Mesenchymal stem cell (in vitro differentiated cells and primary cell): ENCODE measurements around the gene MAML1.

Experiments used
- DNase-seq: peaks from one replicate; pipeline ENCODE4 v3.0.0-alpha.2; 2013
- H2AFZ ChIP-seq: one replicate; pipeline ENCODE4 v1.6.1; 2013; ENCODE audit warnings: low read depth, mild to moderate bottlenecking, control low read depth, inconsistent platforms, low read length, moderate library complexity
- H2AK5ac ChIP-seq: 2 replicates; pipeline ENCODE4 v1.6.1; 2013; ENCODE audit warnings: low read length, moderate library complexity, mild to moderate bottlenecking, inconsistent platforms; ENCODE audit not compliant: severe bottlenecking
- H2BK120ac ChIP-seq: one replicate; pipeline ENCODE4 v1.6.1; 2013; ENCODE audit warnings: low read depth, mild to moderate bottlenecking, inconsistent platforms, low read length, moderate library complexity
- H2BK12ac ChIP-seq, 2 experiments: one replicate each; pipeline ENCODE4 v1.6.1; 2013; ENCODE audit warnings: inconsistent platforms in 2 of 2, low read length in 2 of 2, mild to moderate bottlenecking in 2 of 2, moderate library complexity in 2 of 2, control low read depth in 1 of 2
- H2BK15ac ChIP-seq: one replicate; pipeline ENCODE4 v1.6.1; 2013; ENCODE audit warnings: mild to moderate bottlenecking, low read depth, inconsistent platforms; ENCODE audit not compliant: poor library complexity, severe bottlenecking
- H2BK5ac ChIP-seq: 2 replicates; pipeline ENCODE4 v1.6.1; 2013; ENCODE audit warnings: low read depth, mild to moderate bottlenecking, low read length, control low read depth, inconsistent platforms; ENCODE audit not compliant: poor library complexity, severe bottlenecking
- H3K14ac ChIP-seq, 2 experiments: one replicate each; pipeline ENCODE4 v1.6.1; 2013; ENCODE audit warnings: inconsistent platforms in 2 of 2, low read length in 2 of 2, control low read depth in 1 of 2, mild to moderate bottlenecking in 1 of 2, moderate library complexity in 1 of 2
- H3K18ac ChIP-seq, 2 experiments: one replicate each; pipeline ENCODE4 v1.6.1; 2013; ENCODE audit warnings: inconsistent platforms in 2 of 2, low read length in 2 of 2, control low read depth in 1 of 2, low read depth in 1 of 2, mild to moderate bottlenecking in 1 of 2
- H3K23ac ChIP-seq, 2 experiments: one replicate each; pipeline ENCODE4 v1.6.1; 2013; ENCODE audit warnings: inconsistent platforms in 2 of 2, low read length in 2 of 2, mild to moderate bottlenecking in 2 of 2, moderate library complexity in 2 of 2, control low read depth in 1 of 2
- H3K27ac ChIP-seq: 2 replicates; pipeline ENCODE4 v1.5.1; 2013; ENCODE audit warnings: mild to moderate bottlenecking, moderate library complexity, low read length, control low read depth, inconsistent platforms; ENCODE audit not compliant: poor library complexity, severe bottlenecking
- H3K27me3 ChIP-seq, 2 experiments: 2 replicates each; pipeline versions ENCODE4 v1.6.1 to v1.7.0; 2013; ENCODE audit warnings: low read length in 2 of 2, mild to moderate bottlenecking in 2 of 2, moderate library complexity in 2 of 2, control low read depth in 1 of 2, inconsistent platforms in 1 of 2; ENCODE audit not compliant: control insufficient read depth in 1 of 2, insufficient read depth in 1 of 2
- H3K36me3 ChIP-seq, 2 experiments: 2 replicates each; pipeline versions ENCODE4 v1.6.1 to v1.7.0; 2013; ENCODE audit warnings: low read length in 2 of 2, control low read depth in 1 of 2, inconsistent platforms in 1 of 2, low read depth in 1 of 2, mild to moderate bottlenecking in 1 of 2; ENCODE audit not compliant: insufficient read depth in 2 of 2, control insufficient read depth in 1 of 2
- H3K4ac ChIP-seq, 2 experiments: one replicate each; pipeline ENCODE4 v1.6.1; 2013; ENCODE audit warnings: inconsistent platforms in 2 of 2, low read length in 2 of 2, mild to moderate bottlenecking in 2 of 2, moderate library complexity in 2 of 2, control low read depth in 1 of 2, low read depth in 1 of 2
- H3K4me1 ChIP-seq: 2 replicates; pipeline ENCODE4 v1.6.1; 2013; ENCODE audit warnings: low read depth, low read length, control low read depth; ENCODE audit not compliant: control insufficient read depth, insufficient read depth
- H3K4me2 ChIP-seq: 2 replicates; pipeline ENCODE4 v1.6.1; 2013; ENCODE audit warnings: low read length, mild to moderate bottlenecking, inconsistent platforms; ENCODE audit not compliant: poor library complexity, severe bottlenecking
- H3K4me3 ChIP-seq, 2 experiments: 2 replicates each; pipeline versions ENCODE4 v1.5.1 to v1.7.0; 2013; ENCODE audit warnings: low read length in 2 of 2, mild to moderate bottlenecking in 2 of 2, control low read depth in 1 of 2, low read depth in 1 of 2; ENCODE audit not compliant: insufficient read depth in 1 of 2
- H3K79me1 ChIP-seq: replicated peaks from 2 replicates; pipeline ENCODE4 v1.6.1; 2013; ENCODE audit warnings: mild to moderate bottlenecking, control low read depth, low read length, inconsistent platforms; ENCODE audit not compliant: poor library complexity, severe bottlenecking
- H3K9ac ChIP-seq: 2 replicates; pipeline ENCODE4 v1.7.0; 2013; ENCODE audit warnings: mild to moderate bottlenecking, low read length, moderate library complexity
- H3K9me3 ChIP-seq: 2 replicates; pipeline ENCODE4 v1.7.0; 2013; ENCODE audit warnings: mild to moderate bottlenecking, low read length; ENCODE audit not compliant: control insufficient read depth
- H4K8ac ChIP-seq: one replicate; pipeline ENCODE4 v1.6.1; 2013; ENCODE audit warnings: inconsistent platforms, mild to moderate bottlenecking, low read length, moderate library complexity
- H4K91ac ChIP-seq: one replicate; pipeline ENCODE4 v1.6.1; 2013; ENCODE audit warnings: mild to moderate bottlenecking, low read length, inconsistent platforms
- WGBS: methylation state at CpG from one replicate; pipeline ENCODE4 v1.1.7; 2013; ENCODE audit warnings: mixed read lengths; 5-methylcytosine and 5-hydroxymethylcytosine counted together

The MAML1 gene

GRCh38 chr5:179780362-179780761 lies 47.7 kb downstream of the MAML1 start:
- Histone ChIP-seq H3K18ac (no peak overlapping the region), H2BK15ac (no peak overlapping the region), H4K91ac (no peak overlapping the region), H3K9me3 (no peaks in the 10 kb centered on the region), H3K14ac (no peak overlapping the region), H3K9ac (no peak overlapping the region), H2BK12ac (no peak overlapping the region), H3K27ac (no peak overlapping the region), H3K4me3 (no peak overlapping the region), H3K27me3 (no peaks in the 10 kb centered on the region), H3K4me1 (peaks cover 1% of the 10 kb centered on the region), H3K4ac (no peak overlapping the region), H2BK120ac (no peak overlapping the region), H3K23ac (no peak overlapping the region), H2AK5ac (no peak overlapping the region), H2BK5ac (no peak overlapping the region), H3K4me2 (no peak overlapping the region), H4K8ac (no peak overlapping the region), H3K36me3 (peaks cover 46 to 51% of the 10 kb centered on the region in 2 experiments), H3K79me1 (peaks cover 18% of the 10 kb centered on the region), H2AFZ (no peak overlapping the region)
- 86% methylated on average over 5 of the region's 7 CpGs for WGBS
- no peak for DNase-seq

GRCh38 chr5:179781846-179782245 lies 49.2 kb downstream of the MAML1 start:
- Histone ChIP-seq H4K91ac (no peak overlapping the region), H3K4me1 (peaks cover 1% of the 10 kb centered on the region), H3K23ac (no peak overlapping the region), H2AFZ (no peak overlapping the region), H2BK12ac (no peak overlapping the region), H3K4me3 (no peak overlapping the region), H3K79me1 (peaks cover 4% of the 10 kb centered on the region), H2BK120ac (no peak overlapping the region), H2AK5ac (no peak overlapping the region), H3K27ac (no peak overlapping the region), H4K8ac (no peak overlapping the region), H2BK15ac (no peak overlapping the region), H3K9ac (no peak overlapping the region), H2BK5ac (no peak overlapping the region), H3K27me3 (no peaks in the 10 kb centered on the region), H3K14ac (no peak overlapping the region), H3K9me3 (no peaks in the 10 kb centered on the region), H3K18ac (no peak overlapping the region), H3K4ac (no peak overlapping the region), H3K36me3 (peaks cover 34 to 36% of the 10 kb centered on the region in 2 experiments), H3K4me2 (no peak overlapping the region)
- no peak for DNase-seq
- WGBS = 93% methylated on average over 4 of the region's 4 CpGs

- H2BK5ac ChIP-seq = no peak overlapping the region
- WGBS = 97% methylated on average over 9 of the region's 9 CpGs
Observed at GRCh38 chr5:179783128-179783527, 50.5 kb downstream of the MAML1 start.

DNA sequence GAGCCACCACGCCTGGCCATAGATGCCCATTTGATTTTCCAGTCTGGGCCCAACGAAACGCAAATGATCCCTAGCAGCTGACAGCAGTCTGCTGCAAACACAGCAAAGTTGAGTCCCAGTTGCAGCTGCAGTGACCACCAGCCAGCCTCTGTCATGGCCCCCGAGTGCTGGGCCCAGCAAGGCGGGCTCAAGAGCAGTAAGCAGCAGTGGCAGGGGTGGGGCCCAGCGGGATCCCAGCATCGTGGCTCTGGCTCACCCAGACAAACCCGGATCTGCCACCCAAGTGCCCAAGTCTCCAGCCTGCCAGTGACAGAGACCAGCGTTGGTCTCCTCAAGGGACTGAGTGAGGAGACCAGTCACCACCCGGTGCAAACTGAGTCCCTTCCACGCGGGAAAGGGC lies 54.2 kb downstream of the MAML1 start:
- WGBS = 92% methylated on average over 12 of the region's 12 CpGs
- no peak overlapping the region for H3K9ac ChIP-seq

More at GRCh38 chr5:179783128-179783527, 50.5 kb downstream of the MAML1 start:
- no peaks in the 10 kb centered on the region for H3K27me3 ChIP-seq
- H3K36me3 ChIP-seq = peaks cover 24 to 25% of the 10 kb centered on the region in 2 experiments
- no peak overlapping the region for H2BK15ac ChIP-seq
- no peak overlapping the region for H3K4me2 ChIP-seq
- no peak overlapping the region for H2BK120ac ChIP-seq
- peaks cover under 1% of the 10 kb centered on the region for H3K79me1 ChIP-seq
- no peak overlapping the region for H4K91ac ChIP-seq
- H3K27ac ChIP-seq = no peak overlapping the region
- H4K8ac ChIP-seq = no peak overlapping the region
- H3K9ac ChIP-seq = no peak overlapping the region
- no peak overlapping the region for H2AFZ ChIP-seq
- H3K23ac ChIP-seq = no peak overlapping the region
- H3K4me3 ChIP-seq = no peak overlapping the region
- DNase-seq = no peak
- no peak overlapping the region for H3K18ac ChIP-seq
- H3K4ac ChIP-seq = no peak overlapping the region
- H2BK12ac ChIP-seq = no peak overlapping the region
- H3K4me1 ChIP-seq = peaks cover 1% of the 10 kb centered on the region
- H2AK5ac ChIP-seq = no peak overlapping the region
- H3K9me3 ChIP-seq = no peaks in the 10 kb centered on the region
- no peak overlapping the region for H3K14ac ChIP-seq

More for the DNA sequence above, 54.2 kb downstream of the MAML1 start:
- H4K8ac ChIP-seq = no peak overlapping the region
- H3K79me1 ChIP-seq = no peaks in the 10 kb centered on the region
- no peak overlapping the region for H3K27ac ChIP-seq
- no peaks in the 10 kb centered on the region for H3K4me1 ChIP-seq
- no peak overlapping the region for H2AFZ ChIP-seq
- H3K27me3 ChIP-seq = no peaks in the 10 kb centered on the region
- peaks cover 0 to 5% of the 10 kb centered on the region in 2 experiments for H3K36me3 ChIP-seq
- no peak overlapping the region for H2BK5ac ChIP-seq
- no peak for DNase-seq
- H3K9me3 ChIP-seq = no peaks in the 10 kb centered on the region
- H3K23ac ChIP-seq = no peak overlapping the region
- no peak overlapping the region for H2BK120ac ChIP-seq
- no peak overlapping the region for H2AK5ac ChIP-seq
- no peak overlapping the region for H3K4me3 ChIP-seq
- H2BK15ac ChIP-seq = no peak overlapping the region
- H3K4ac ChIP-seq = no peak overlapping the region
- H3K14ac ChIP-seq = no peak overlapping the region
- H3K4me2 ChIP-seq = no peak overlapping the region
- H3K18ac ChIP-seq = no peak overlapping the region
- H2BK12ac ChIP-seq = peak overlapping the region in 1 of 2 experiments; percentile 47
- H4K91ac ChIP-seq = no peak overlapping the region
